ENCODE data around the gene CAT. TPM values are rescaled to one million over a fixed set of nuclear protein-coding genes. Genes with fewer than 3 reads are reported as not detected.

CAT gene
- total RNA-seq, 5 donors from 2014 or later (not counting 1 experiment from before 2014, with no cell fraction given), result 26.2 to 43.5 (median 37.6) TPM

- Mint-ChIP-seq H3K4me3 (no peak overlapping the region), H3K27me3 (no peaks in the 10 kb centered on the region), H3K9me3 (no peaks in the 10 kb centered on the region), H3K36me3 (no peaks in the 10 kb centered on the region), H3K4me1 (no peaks in the 10 kb centered on the region), H3K27ac (no peak overlapping the region)
- ATAC-seq (replicated peaks in 1 of 4), result no peak
- no peak overlapping the region for H3K27ac ChIP-seq (ENCODE audit: low read length)
- H3K27me3 ChIP-seq (replicated peaks in 1 of 2; ENCODE audit: control insufficient read depth in 2 of 2, extremely low read depth in 1 of 2, insufficient read depth in 2 of 2, low read length in 1 of 2), result peaks cover 0 to 3% of the 10 kb centered on the region in 2 experiments
- WGBS (ENCODE audit: insufficient coverage), result 60% methylated on average over 1 of the region's 2 CpGs
- H3K9me3 ChIP-seq, result no peaks in the 10 kb centered on the region
- POLR2A ChIA-PET, result no interaction called here
- no peak overlapping the region for H3K4me3 ChIP-seq (ENCODE audit: control insufficient read depth in 1 of 2, extremely low read depth in 1 of 2, low read length in 1 of 2)
- CTCF ChIA-PET, result interaction anchor here (0.5 to 1.3 kb wide), 2 partner anchors 9 to 104 kb away, joined by 3 read pairs; no protein-coding TSS in a partner anchor
- no peak for DNase-seq
- H3K36me3 ChIP-seq (ENCODE audit: control insufficient read depth in 2 of 2, extremely low read depth in 1 of 2, insufficient read depth in 1 of 2, low read length in 1 of 2), result no peaks in the 10 kb centered on the region
- H3K4me1 ChIP-seq (ENCODE audit: control insufficient read depth in 1 of 2, extremely low read depth in 1 of 2, insufficient read depth in 2 of 2, low read length in 2 of 2), result no peaks in the 10 kb centered on the region
These were observed 81.0 kb downstream of the CAT start for GRCh38 chr11:34519595-34520235.

DNA sequence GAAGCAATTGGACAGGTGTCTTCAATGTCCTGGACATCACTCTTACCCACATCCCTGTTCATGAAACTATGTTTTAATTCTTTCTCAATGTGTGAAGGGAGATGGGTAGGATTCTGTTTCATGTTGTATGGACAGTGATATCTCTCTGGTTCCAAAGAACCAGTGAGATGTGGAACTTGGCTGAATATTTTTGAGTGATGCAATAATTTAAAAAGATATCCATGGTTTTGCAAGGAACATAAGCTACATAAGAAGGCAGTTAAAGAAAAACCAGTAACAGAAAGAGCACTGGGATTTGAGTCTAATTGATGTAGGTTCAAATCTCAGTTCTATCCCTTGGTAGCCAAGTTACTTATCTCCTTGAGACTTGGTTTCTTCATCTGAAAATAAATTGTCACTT lies 82.5 kb downstream of the CAT start:
- Mint-ChIP-seq H3K27ac (no peak overlapping the region), H3K36me3 (no peaks in the 10 kb centered on the region), H3K27me3 (peaks cover 0 to under 1% of the 10 kb centered on the region in 2 donors), H3K9me3 (no peaks in the 10 kb centered on the region), H3K4me1 (no peaks in the 10 kb centered on the region), H3K4me3 (no peak overlapping the region)
- ATAC-seq (replicated peaks in 1 of 4), result no peak
- POLR2A ChIA-PET, result no interaction called here
- H3K4me3 ChIP-seq (ENCODE audit: control insufficient read depth in 1 of 2, extremely low read depth in 1 of 2, low read length in 1 of 2), result no peak overlapping the region
- no peak overlapping the region for H3K27ac ChIP-seq (ENCODE audit: low read length)
- H3K27me3 ChIP-seq (replicated peaks in 1 of 2; ENCODE audit: control insufficient read depth in 2 of 2, extremely low read depth in 1 of 2, insufficient read depth in 2 of 2, low read length in 1 of 2), result peaks cover 0 to 6% of the 10 kb centered on the region in 2 experiments
- no peaks in the 10 kb centered on the region for H3K36me3 ChIP-seq (ENCODE audit: control insufficient read depth in 2 of 2, extremely low read depth in 1 of 2, insufficient read depth in 1 of 2, low read length in 1 of 2)
- no peaks in the 10 kb centered on the region for H3K4me1 ChIP-seq (ENCODE audit: control insufficient read depth in 1 of 2, extremely low read depth in 1 of 2, insufficient read depth in 2 of 2, low read length in 2 of 2)
- H3K9me3 ChIP-seq, result no peaks in the 10 kb centered on the region
- DNase-seq, result no peak
- CTCF ChIA-PET, result no interaction called here

Other genes starting within 250 kb of the CAT start
- under 1 TPM; 0.50 to 0.93 (median 0.82) TPM for gene ABTB2, start 80.9 kb upstream of the CAT start, total RNA-seq
- not detected for gene ELF5, start 74.9 kb downstream of the CAT start, total RNA-seq
- gene EHF, start 182.2 kb downstream of the CAT start, total RNA-seq, result under 1 TPM in 3 of 5 donors, not detected in 2; 0.30 to 0.47 (median 0.43) TPM